ENCODE data around the gene TFIP11. TPM values are rescaled to one million over a fixed set of nuclear protein-coding genes. Genes with fewer than 3 reads are reported as not detected.

The TFIP11 gene
- total RNA-seq, 1 experiment from 2014 or later = 39.8 TPM

DNA sequence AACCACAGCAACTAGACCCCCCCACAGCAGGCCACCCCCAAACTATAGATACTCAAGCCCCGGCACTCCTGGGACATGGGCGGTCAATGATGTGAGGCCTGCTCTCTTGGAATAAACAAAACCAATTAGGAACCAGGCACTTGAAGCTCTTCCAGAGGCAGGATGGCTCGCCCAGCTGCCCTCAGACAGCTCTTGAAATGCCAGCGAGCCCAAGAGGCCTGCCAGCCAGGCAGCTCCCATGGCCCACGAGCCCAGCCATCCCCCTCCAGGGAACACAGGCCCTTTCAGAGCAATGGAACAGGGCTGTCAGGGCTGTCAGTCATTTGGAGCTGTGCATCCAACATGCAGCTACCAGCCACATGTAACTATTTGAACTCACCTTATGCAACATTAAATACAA, 34.0 kb upstream of the TFIP11 start:
- Mint-ChIP-seq H3K4me3 (ENCODE audit: low read depth, unreplicated experiment) (no peak overlapping the region), H3K36me3 (ENCODE audit: insufficient read depth, unreplicated experiment) (no peaks in the 10 kb centered on the region), H3K27me3 (ENCODE audit: unreplicated experiment) (no peaks in the 10 kb centered on the region), H3K4me1 (ENCODE audit: low read depth, unreplicated experiment) (no peaks in the 10 kb centered on the region), H3K27ac (ENCODE audit: unreplicated experiment) (no peak overlapping the region), H3K9me3 (ENCODE audit: low read depth, unreplicated experiment) (no peaks in the 10 kb centered on the region)
- BruUV-seq (replicated peaks) = no TSS peak
- intact Hi-C loops (cut with micrococcal nuclease; ENCODE audit: unreplicated experiment) = no loop called here
- CTCF ChIA-PET = interaction anchor here (0.5 kb wide), 2 partner anchors 22 to 1689 kb away, joined by 3 read pairs; no protein-coding TSS in a partner anchor
- no peak for DNase-seq
- TF ChIP-seq, protein P1, sequence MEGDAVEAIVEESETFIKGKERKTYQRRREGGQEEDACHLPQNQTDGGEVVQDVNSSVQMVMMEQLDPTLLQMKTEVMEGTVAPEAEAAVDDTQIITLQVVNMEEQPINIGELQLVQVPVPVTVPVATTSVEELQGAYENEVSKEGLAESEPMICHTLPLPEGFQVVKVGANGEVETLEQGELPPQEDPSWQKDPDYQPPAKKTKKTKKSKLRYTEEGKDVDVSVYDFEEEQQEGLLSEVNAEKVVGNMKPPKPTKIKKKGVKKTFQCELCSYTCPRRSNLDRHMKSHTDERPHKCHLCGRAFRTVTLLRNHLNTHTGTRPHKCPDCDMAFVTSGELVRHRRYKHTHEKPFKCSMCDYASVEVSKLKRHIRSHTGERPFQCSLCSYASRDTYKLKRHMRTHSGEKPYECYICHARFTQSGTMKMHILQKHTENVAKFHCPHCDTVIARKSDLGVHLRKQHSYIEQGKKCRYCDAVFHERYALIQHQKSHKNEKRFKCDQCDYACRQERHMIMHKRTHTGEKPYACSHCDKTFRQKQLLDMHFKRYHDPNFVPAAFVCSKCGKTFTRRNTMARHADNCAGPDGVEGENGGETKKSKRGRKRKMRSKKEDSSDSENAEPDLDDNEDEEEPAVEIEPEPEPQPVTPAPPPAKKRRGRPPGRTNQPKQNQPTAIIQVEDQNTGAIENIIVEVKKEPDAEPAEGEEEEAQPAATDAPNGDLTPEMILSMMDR (IDR thresholded peaks at IDR 0.05; ENCODE audit: unreplicated experiment) = no peak

- TF ChIP-seq, protein P1 (IDR thresholded peaks at IDR 0.05; ENCODE audit: unreplicated experiment) = no peak
- no peak for DNase-seq
- no TSS peak for BruUV-seq (replicated peaks)
- no peak overlapping the region for H3K4me3 Mint-ChIP-seq (ENCODE audit: low read depth, unreplicated experiment)
- no peaks in the 10 kb centered on the region for H3K4me1 Mint-ChIP-seq (ENCODE audit: low read depth, unreplicated experiment)
- H3K36me3 Mint-ChIP-seq (ENCODE audit: insufficient read depth, unreplicated experiment) = no peaks in the 10 kb centered on the region
- CTCF ChIA-PET = interaction anchor here (0.5 kb wide), 1 partner anchor 23 kb away, joined by 3 read pairs; no protein-coding TSS in a partner anchor
- intact Hi-C loops (cut with micrococcal nuclease; ENCODE audit: unreplicated experiment) = no loop called here
- no peaks in the 10 kb centered on the region for H3K9me3 Mint-ChIP-seq (ENCODE audit: low read depth, unreplicated experiment)
- H3K27ac Mint-ChIP-seq (ENCODE audit: unreplicated experiment) = no peak overlapping the region
- H3K27me3 Mint-ChIP-seq (ENCODE audit: unreplicated experiment) = no peaks in the 10 kb centered on the region
Observed at GRCh38 chr22:26545827-26546226, 33.6 kb upstream of the TFIP11 start.

GRCh38 chr22:26545385-26545784, 33.1 kb upstream of the TFIP11 start:
- H3K4me1 Mint-ChIP-seq (ENCODE audit: low read depth, unreplicated experiment) = no peaks in the 10 kb centered on the region
- no TSS peak for BruUV-seq (replicated peaks)
- no peaks in the 10 kb centered on the region for H3K27me3 Mint-ChIP-seq (ENCODE audit: unreplicated experiment)
- H3K36me3 Mint-ChIP-seq (ENCODE audit: insufficient read depth, unreplicated experiment) = no peaks in the 10 kb centered on the region
- DNase-seq = no peak
- CTCF ChIA-PET = no interaction called here
- H3K4me3 Mint-ChIP-seq (ENCODE audit: low read depth, unreplicated experiment) = no peak overlapping the region
- intact Hi-C loops (cut with micrococcal nuclease; ENCODE audit: unreplicated experiment) = no loop called here
- no peaks in the 10 kb centered on the region for H3K9me3 Mint-ChIP-seq (ENCODE audit: low read depth, unreplicated experiment)
- H3K27ac Mint-ChIP-seq (ENCODE audit: unreplicated experiment) = no peak overlapping the region
- TF ChIP-seq, protein P1 (IDR thresholded peaks at IDR 0.05; ENCODE audit: unreplicated experiment) = no peak

DNA sequence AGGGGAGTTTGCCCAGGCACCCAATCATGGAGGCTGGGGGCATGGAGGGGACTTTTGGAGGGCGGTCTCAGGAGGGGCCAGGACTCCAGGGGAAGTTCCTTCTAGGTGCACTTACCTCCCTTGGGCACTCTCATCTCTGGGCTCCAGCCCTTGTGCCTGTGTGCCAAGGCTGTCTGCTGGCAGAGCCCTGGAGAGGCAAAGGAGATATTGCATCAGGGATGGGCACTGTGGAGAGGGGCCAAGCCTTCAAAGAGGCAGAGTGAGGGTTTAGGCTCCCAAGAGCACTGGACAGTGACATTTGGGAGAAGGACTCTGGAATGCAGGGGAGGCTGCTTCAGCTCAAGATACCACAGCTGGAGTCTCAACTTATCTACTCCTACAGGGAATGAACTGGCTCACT, 32.2 kb upstream of the TFIP11 start:
- TF ChIP-seq, protein P1 (IDR thresholded peaks at IDR 0.05; ENCODE audit: unreplicated experiment) = no peak
- Mint-ChIP-seq H3K27ac (ENCODE audit: unreplicated experiment) (no peak overlapping the region), H3K4me3 (ENCODE audit: low read depth, unreplicated experiment) (no peak overlapping the region), H3K9me3 (ENCODE audit: low read depth, unreplicated experiment) (no peaks in the 10 kb centered on the region), H3K27me3 (ENCODE audit: unreplicated experiment) (no peaks in the 10 kb centered on the region), H3K4me1 (ENCODE audit: low read depth, unreplicated experiment) (no peaks in the 10 kb centered on the region), H3K36me3 (ENCODE audit: insufficient read depth, unreplicated experiment) (no peaks in the 10 kb centered on the region)
- intact Hi-C loops (cut with micrococcal nuclease; ENCODE audit: unreplicated experiment) = no loop called here
- no TSS peak for BruUV-seq (replicated peaks)
- no peak for DNase-seq
- CTCF ChIA-PET = no interaction called here
